Measurements from ENCODE around the gene RBCK1. TPM values are rescaled to one million over a fixed set of nuclear protein-coding genes. Genes with fewer than 3 reads are reported as not detected.

Gene RBCK1
- total and polyA plus RNA-seq, 2 of the 4 experiments (the other 2 are of a cell fraction) = 29.9 to 84.2 TPM

DNA sequence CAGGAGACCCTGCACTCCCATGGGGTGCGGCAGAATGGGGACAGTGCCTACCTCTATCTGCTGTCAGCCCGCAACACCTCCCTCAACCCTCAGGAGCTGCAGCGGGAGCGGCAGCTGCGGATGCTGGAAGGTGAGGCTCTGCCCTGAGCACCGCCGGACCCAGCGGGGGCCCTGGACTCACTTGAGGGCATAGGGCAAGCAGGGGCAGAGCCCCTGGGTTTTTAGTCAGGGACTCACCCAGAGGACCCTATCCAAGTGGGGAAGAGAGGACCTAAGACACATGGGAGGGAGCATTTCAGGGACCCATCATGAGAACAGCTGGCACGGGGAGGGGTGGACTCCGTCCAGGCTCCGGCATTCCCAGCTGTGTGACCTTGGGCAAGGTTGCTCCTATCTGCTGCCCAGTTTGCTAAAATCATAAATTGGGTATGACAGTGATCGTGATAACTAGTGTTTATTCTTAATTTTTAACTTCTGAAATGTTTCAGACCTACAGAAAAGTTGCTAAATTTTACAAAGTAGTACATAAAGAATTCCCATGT lies 9.8 kb downstream of the RBCK1 start:
- BruUV-seq (replicated peaks) = no TSS peak
- peaks cover 3% of the 10 kb centered on the region for H3K9me1 ChIP-seq (ENCODE audit: insufficient read depth, low read length)
- no CpG with 5 or more reads among the region's 12 CpGs for WGBS, 2 experiments (ENCODE audit: extremely low coverage in 2 of 2, insufficient read length in 1 of 2)
- H3K18ac ChIP-seq (ENCODE audit: low read depth, low read length) = no peak overlapping the region
- H3K9ac ChIP-seq (ENCODE audit: low read depth, low read length) = no peak overlapping the region
- DNase-seq (no peak), ATAC-seq (ENCODE audit: low read depth) (no peak)
- H4K91ac ChIP-seq (ENCODE audit: insufficient read depth, low read depth, low read length) = no peak overlapping the region
- intact Hi-C loops (cut with micrococcal nuclease) = no loop called here
- ChIA-PET CTCF (no interaction called here), POLR2A (ENCODE audit: unreplicated experiment) (no interaction called here)
- H3K4me1 ChIP-seq (ENCODE audit: control insufficient read depth, insufficient read depth, low read length) = peaks cover 3% of the 10 kb centered on the region; the same call in 1 of the 2 replicates
- no peak overlapping the region for H2AFZ ChIP-seq (replicated peaks; ENCODE audit: low read length, poor library complexity)
- no peak overlapping the region for H2BK20ac ChIP-seq (ENCODE audit: low read depth, low read length)
- peaks cover 5 to 34% of the 10 kb centered on the region in 2 experiments for H3K79me1 ChIP-seq (ENCODE audit: low read depth in 1 of 2, low read length in 2 of 2)
- peaks cover 46% of the 10 kb centered on the region for H3K36me3 ChIP-seq (ENCODE audit: control insufficient read depth, insufficient read depth, low read length)
- no peak overlapping the region for H3K4ac ChIP-seq (ENCODE audit: low read depth, low read length)
- H3K56ac ChIP-seq (ENCODE audit: extremely low read depth, insufficient read depth, low read length) = no peak overlapping the region
- H3K14ac ChIP-seq (replicated peaks; ENCODE audit: low read depth, low read length) = no peak overlapping the region
- no peaks in the 10 kb centered on the region for H3K9me3 ChIP-seq (ENCODE audit: control insufficient read depth, insufficient read depth, low read length)
- H3K27ac ChIP-seq (ENCODE audit: insufficient read depth, low read length) = no peak overlapping the region
- H3K4me2 ChIP-seq (ENCODE audit: low read depth, low read length) = no peak overlapping the region
- H4K5ac ChIP-seq (ENCODE audit: low read depth, low read length) = no peak overlapping the region
- no peak overlapping the region for H2BK5ac ChIP-seq (ENCODE audit: low read depth, low read length, poor library complexity, severe bottlenecking)
- TF ChIP-seq, protein P1, sequence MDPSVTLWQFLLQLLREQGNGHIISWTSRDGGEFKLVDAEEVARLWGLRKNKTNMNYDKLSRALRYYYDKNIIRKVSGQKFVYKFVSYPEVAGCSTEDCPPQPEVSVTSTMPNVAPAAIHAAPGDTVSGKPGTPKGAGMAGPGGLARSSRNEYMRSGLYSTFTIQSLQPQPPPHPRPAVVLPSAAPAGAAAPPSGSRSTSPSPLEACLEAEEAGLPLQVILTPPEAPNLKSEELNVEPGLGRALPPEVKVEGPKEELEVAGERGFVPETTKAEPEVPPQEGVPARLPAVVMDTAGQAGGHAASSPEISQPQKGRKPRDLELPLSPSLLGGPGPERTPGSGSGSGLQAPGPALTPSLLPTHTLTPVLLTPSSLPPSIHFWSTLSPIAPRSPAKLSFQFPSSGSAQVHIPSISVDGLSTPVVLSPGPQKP (IDR thresholded peaks at IDR 0.05; ENCODE audit: borderline replicate concordance, low read depth, low read length) = no peak
- TF ChIP-seq FOS (IDR thresholded peaks at IDR 0.05; ENCODE audit: low read depth, low read length) = no peak
- H2BK120ac ChIP-seq (ENCODE audit: low read depth, low read length) = no peak overlapping the region
- no peaks in the 10 kb centered on the region for H3K27me3 ChIP-seq (ENCODE audit: control insufficient read depth, insufficient read depth, low read length)
- in situ Hi-C loops (cut with MboI; ENCODE audit: low sequenced_read_pairs) = no loop called here
- H3K23ac ChIP-seq (ENCODE audit: low read depth, low read length) = no peak overlapping the region
- H3K4me3 ChIP-seq (ENCODE audit: insufficient read depth, low read depth, low read length) = no peak overlapping the region
- dilution Hi-C loops (cut with HindIII; ENCODE audit: low sequenced_read_pairs, unreplicated experiment) = no loop called here
- peaks cover 15% of the 10 kb centered on the region for H4K20me1 ChIP-seq (ENCODE audit: insufficient read depth, low read length)
- no peak overlapping the region for H2AK9ac ChIP-seq (replicated peaks; ENCODE audit: low read depth, low read length, poor library complexity)
- H2AK5ac ChIP-seq (ENCODE audit: low read depth, low read length) = no peak overlapping the region
- no peak overlapping the region for H4K8ac ChIP-seq (ENCODE audit: low read depth in 2 of 2, low read length in 2 of 2)
- no peak overlapping the region for H2BK15ac ChIP-seq (ENCODE audit: low read depth, low read length)

Measured in IMR-90 (cell line).